ENCODE data around the gene STKLD1.

STKLD1 gene

GRCh38 chr9:133454325-133454724 lies 78.2 kb downstream of the STKLD1 start:
- H3K9me3 Mint-ChIP-seq, result no peaks in the 10 kb centered on the region
- no peak overlapping the region for H3K27ac Mint-ChIP-seq (ENCODE audit: low read depth)
- no peaks in the 10 kb centered on the region for H3K4me1 Mint-ChIP-seq
- H3K36me3 Mint-ChIP-seq (ENCODE audit: insufficient read depth), result no peaks in the 10 kb centered on the region
- H3K4me3 Mint-ChIP-seq, result no peak overlapping the region
- no peak for ATAC-seq (replicated peaks; ENCODE audit: extremely low read depth, poor library complexity, severe bottlenecking)
- no peak for DNase-seq (ENCODE audit: low spot score in 2 of 2)
- H3K27me3 Mint-ChIP-seq, result peaks cover 16% of the 10 kb centered on the region

- Mint-ChIP-seq H3K27ac (ENCODE audit: low read depth) (no peak overlapping the region), H3K4me1 (peaks cover 5% of the 10 kb centered on the region), H3K4me3 (no peak overlapping the region), H3K27me3 (peaks cover 16% of the 10 kb centered on the region), H3K9me3 (no peaks in the 10 kb centered on the region), H3K36me3 (ENCODE audit: insufficient read depth) (peaks cover 4% of the 10 kb centered on the region)
- ATAC-seq (replicated peaks; ENCODE audit: extremely low read depth, poor library complexity, severe bottlenecking), result no peak
- DNase-seq (ENCODE audit: low spot score in 2 of 2), result no peak
Observed at GRCh38 chr9:133454943-133455673, 78.9 kb downstream of the STKLD1 start.

Measured in central memory CD8-positive, alpha-beta T cell (primary cell).